ENCODE results near the gene MARF1. TPM values are rescaled to one million over a fixed set of nuclear protein-coding genes. Genes with fewer than 3 reads are reported as not detected.

The MARF1 gene
- total and polyA plus RNA-seq, 2 of the 8 experiments (the other 6 are each of a cell fraction or from before 2014, with no cell fraction given) = 5.6 to 31.4 TPM

DNA sequence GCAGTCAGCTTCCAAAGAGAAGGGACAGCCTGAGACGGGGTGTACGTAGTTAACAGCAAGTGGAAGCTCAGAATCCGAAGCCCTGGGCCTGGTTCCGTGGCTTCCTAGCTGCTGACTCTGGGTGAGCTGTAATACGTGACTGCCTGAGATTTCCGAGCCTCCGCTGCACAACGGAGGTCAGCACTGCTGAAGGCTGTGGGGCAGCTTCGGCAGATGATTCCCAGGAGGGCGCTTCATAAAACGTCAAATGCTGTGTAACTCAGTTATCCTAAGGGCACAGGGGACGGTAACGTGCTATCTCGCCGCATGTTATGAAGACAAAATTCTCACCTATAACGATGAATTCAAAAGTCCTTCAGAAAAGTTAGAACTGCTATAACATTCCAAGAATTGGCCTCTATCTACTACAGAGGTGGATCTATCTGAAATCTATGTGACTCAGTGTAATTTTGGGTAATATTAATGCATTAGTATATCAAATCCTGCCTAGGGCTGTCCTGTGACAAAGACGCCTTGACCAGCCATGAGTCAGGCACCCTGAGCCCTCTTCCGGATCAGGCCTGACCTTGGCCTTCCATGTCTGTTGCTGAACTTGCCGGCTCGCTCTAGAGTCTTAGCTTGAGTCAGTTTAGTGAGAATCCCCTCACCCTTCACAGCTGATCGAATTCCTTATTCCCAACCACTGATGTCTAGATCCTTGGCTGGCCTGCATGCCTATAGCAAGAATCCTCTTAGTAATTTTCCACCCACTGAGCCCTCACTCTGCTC lies 43.5 kb downstream of the MARF1 start:
- Histone ChIP-seq H3K18ac (ENCODE audit: extremely low read depth, low read length) (no peak overlapping the region), H3K4me2 (ENCODE audit: insufficient read depth in 1 of 2, low read depth in 2 of 2, low read length in 2 of 2) (no peak overlapping the region), H3K36me3 (ENCODE audit: control insufficient read depth in 2 of 4, insufficient read depth in 4 of 4, low read length in 3 of 4) (peaks cover 18 to 48% (median 27%) of the 10 kb centered on the region in 4 experiments; a peak in 7 of 8 replicates), H3K23me2 (ENCODE audit: low read depth, low read length) (no peaks in the 10 kb centered on the region), H2AFZ (ENCODE audit: low read length) (no peak overlapping the region), H3K23ac (ENCODE audit: insufficient read length) (no peak overlapping the region), H3K14ac (ENCODE audit: insufficient read length) (no peak overlapping the region), H2AK5ac (ENCODE audit: low read depth, low read length) (no peak overlapping the region), H2BK15ac (ENCODE audit: low read length) (no peak overlapping the region), H3K4me3 (ENCODE audit: extremely low read depth in 1 of 4, insufficient read depth in 2 of 4, low read depth in 3 of 4, low read length in 4 of 4) (no peak overlapping the region), H4K5ac (ENCODE audit: insufficient read length, low read depth, low read length) (no peak overlapping the region), H4K91ac (replicated peaks; ENCODE audit: insufficient read length, low read length) (no peak overlapping the region), H3K79me1 (ENCODE audit: low read depth, low read length) (no peaks in the 10 kb centered on the region), H2BK120ac (replicated peaks; ENCODE audit: low read depth, low read length) (no peak overlapping the region), H2BK5ac (ENCODE audit: low read depth, low read length) (no peak overlapping the region), H2BK20ac (ENCODE audit: low read length) (no peak overlapping the region), H2BK12ac (ENCODE audit: low read depth, low read length) (no peak overlapping the region), H3K4ac (replicated peaks; ENCODE audit: insufficient read length, low read depth, low read length) (no peak overlapping the region), H3K27ac (ENCODE audit: low read depth, low read length) (no peak overlapping the region), H3K9ac (replicated peaks in 1 of 4; ENCODE audit: extremely low read depth in 1 of 4, low read depth in 3 of 4, low read length in 3 of 4) (no peak overlapping the region), H4K20me1 (replicated peaks in 1 of 2; ENCODE audit: control insufficient read depth in 1 of 2, insufficient read depth in 2 of 2, low read length in 2 of 2) (no peaks in the 10 kb centered on the region), H3K4me1 (replicated peaks in 1 of 4; ENCODE audit: control insufficient read depth in 3 of 4, insufficient read depth in 4 of 4, low read length in 3 of 4) (peaks cover 0 to 3% (median 2%) of the 10 kb centered on the region in 4 experiments; a peak in 3 of 7 replicates), H4K8ac (ENCODE audit: extremely low read depth, insufficient read depth, low read length) (0 out of 2 replicates have a peak overlapping the region, but pooled peaks have one; percentile 31), H3K79me2 (ENCODE audit: control insufficient read depth in 1 of 2, insufficient read depth in 2 of 2, low read length in 2 of 2) (no peaks in the 10 kb centered on the region), H3K27me3 (replicated peaks in 1 of 4; ENCODE audit: control insufficient read depth in 3 of 4, extremely low read depth in 1 of 4, insufficient read depth in 3 of 4, low read length in 3 of 4) (no peaks in the 10 kb centered on the region), H3K9me3 (ENCODE audit: insufficient read depth in 2 of 2, low read depth in 1 of 2, low read length in 1 of 2) (no peaks in the 10 kb centered on the region), H3K56ac (replicated peaks; ENCODE audit: insufficient read length, low read depth, low read length) (no peak overlapping the region)
- 97% methylated on average over 21 of the region's 21 CpGs; no CpG with 5 or more reads in 1 of the 2 experiments for WGBS, 2 experiments (ENCODE audit: extremely low coverage in 1 of 2, insufficient coverage in 1 of 2, insufficient read length in 1 of 2, insufficient replicate concordance in 2 of 2, low coverage in 1 of 2, low lambda C conversion rate in 2 of 2, missing lambda C conversion rate in 1 of 2)
- ChIA-PET POLR2A (ENCODE audit: partially characterized antibody) (no interaction called here), CTCF (ENCODE audit: partially characterized antibody) (interaction anchor here (0.7 kb wide), 2 partner anchors 144 to 145 kb away, joined by 3 read pairs; no protein-coding TSS in a partner anchor)
- FAIRE-seq (no peak), DNase-seq (ENCODE audit: low read depth in 1 of 2, low spot score in 2 of 2) (no peak)
- TF ChIP-seq SP1 (IDR thresholded peaks at IDR 0.05; ENCODE audit: low read depth, low read length) (no peak), SUZ12 (IDR thresholded peaks at IDR 0.05; ENCODE audit: low read length) (no peak), TCF12 (IDR thresholded peaks at IDR 0.05; ENCODE audit: low read depth, low read length) (no peak), SP2 (IDR thresholded peaks at IDR 0.05; ENCODE audit: low read length) (no peak), CBX5 (IDR thresholded peaks at IDR 0.05; ENCODE audit: low read depth, low read length) (no peak), BRCA1 (IDR thresholded peaks at IDR 0.05; ENCODE audit: low read depth, low read length) (no peak), RBBP5 (IDR thresholded peaks at IDR 0.05; ENCODE audit: borderline replicate concordance, low read depth, low read length) (no peak), ZNF274 (IDR thresholded peaks at IDR 0.05; ENCODE audit: borderline replicate concordance, extremely low read depth, low read length) (no peak), NRF1 (IDR thresholded peaks at IDR 0.05; ENCODE audit: low read depth, low read length) (no peak), RNF2 (IDR thresholded peaks at IDR 0.05; ENCODE audit: borderline replicate concordance, low read depth, low read length, missing control alignments, poor library complexity, severe bottlenecking) (no peak), TEAD4 (IDR thresholded peaks at IDR 0.05; ENCODE audit: low read depth, low read length) (no peak)

All from H1 (cell line).